ENCODE data around the gene SPTLC3.

Gene SPTLC3

DNA sequence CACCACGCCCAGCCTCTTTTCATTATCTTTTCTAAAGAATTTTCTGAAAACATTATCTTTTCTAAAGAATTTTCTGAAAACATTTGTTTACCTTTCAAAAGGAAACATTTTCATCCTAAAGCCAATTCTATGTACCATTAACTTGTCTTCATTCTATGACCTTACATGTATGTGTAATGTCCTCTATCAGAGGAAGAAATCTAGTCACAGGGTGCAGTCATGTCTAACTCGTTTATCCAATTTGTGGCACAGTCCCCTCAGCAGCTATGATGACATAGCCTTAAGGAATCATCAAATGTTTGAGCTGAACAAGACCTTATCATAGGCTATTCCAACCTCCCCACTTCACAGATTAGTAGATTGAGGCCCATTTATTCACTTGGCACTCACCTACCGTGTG lies 21.5 kb upstream of the SPTLC3 start:
- no peak for DNase-seq

DNA sequence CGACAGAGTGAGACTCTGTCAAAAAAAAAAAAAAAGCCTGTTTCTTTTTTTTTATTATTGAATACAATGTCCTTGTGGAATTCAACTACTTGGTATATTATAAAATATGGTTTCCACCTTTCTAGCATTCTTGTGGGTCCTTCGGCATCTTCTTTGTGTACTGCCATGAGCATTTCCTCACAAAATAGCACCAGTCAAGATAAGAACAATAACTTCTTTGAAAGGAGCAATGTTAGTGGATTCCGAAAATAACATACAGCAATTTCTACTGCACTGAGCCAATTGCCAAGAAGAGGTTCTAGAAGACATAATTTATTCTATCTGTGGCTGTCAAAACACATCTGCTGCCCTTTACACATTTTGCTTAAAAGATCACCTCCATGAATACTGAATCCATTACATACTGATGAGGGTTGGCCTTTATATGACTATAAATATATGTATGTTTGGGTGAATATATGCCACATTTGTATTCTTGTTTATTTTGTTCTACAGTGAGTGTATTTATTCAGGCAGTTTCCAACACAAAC lies 19.1 kb upstream of the SPTLC3 start:
- DNase-seq, result no peak

DNA sequence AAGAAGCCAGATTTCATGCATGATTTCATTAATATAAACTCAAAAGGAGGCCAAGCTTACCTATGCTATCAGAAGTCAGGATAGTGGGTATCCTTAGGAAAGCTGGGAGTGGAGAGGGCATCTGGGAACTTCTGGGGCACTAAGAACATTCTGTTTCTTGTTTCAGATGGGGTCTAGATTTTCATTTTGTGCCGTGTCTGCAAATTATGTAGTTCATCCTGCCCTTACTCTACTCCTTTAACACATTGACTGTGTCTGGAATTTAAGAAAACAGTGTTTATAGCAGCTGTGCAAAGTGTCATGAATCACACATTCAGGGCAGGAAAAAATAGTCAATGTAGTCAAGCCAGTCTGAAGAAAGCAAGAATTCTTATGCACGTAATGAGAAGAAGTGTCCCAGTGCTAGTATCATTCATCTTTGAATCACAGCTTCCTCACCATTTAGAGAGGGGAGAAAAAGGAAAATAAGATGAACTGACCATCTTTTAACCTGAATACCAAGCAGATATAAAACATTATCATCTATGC lies 11.6 kb upstream of the SPTLC3 start:
- no peak for DNase-seq

DNA sequence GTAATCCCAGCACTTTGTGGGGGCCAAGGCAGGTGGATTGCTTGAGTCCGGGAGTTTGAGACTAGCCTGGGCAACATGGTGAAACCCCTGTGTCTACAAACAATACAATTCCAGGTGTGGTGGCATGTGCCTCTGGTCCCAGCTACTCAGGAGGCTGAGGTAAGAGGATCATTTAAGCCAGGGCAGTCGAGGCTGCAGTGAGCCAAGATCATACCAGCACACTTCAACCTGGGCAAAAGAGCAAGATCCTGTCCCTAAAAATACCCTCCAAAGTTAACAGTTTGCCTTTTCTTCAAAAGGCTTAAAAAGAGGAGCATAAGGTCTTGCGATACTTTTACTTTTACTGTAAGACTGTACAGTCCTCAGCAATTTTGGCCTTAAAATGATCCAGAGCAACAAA lies 10.7 kb upstream of the SPTLC3 start:
- no peak for DNase-seq

DNA sequence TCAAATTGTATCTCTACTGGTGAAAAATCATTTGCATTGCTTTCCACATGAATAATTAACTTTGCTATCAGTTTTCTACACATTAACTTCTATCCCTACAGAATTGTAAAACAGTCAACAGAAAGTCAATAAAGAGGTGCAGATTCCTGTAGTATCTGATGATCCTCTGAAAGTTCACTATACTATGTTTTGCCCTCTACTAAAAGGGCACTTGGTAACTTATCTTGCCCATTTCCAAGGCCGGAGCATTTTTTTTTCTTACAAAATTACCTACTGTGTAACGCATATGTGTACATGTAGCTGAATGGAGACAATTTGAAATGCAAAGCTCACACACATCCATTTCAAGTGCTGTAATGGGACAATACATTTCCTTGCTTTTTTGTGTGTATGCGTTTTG lies 9.6 kb upstream of the SPTLC3 start:
- DNase-seq, result no peak

DNA sequence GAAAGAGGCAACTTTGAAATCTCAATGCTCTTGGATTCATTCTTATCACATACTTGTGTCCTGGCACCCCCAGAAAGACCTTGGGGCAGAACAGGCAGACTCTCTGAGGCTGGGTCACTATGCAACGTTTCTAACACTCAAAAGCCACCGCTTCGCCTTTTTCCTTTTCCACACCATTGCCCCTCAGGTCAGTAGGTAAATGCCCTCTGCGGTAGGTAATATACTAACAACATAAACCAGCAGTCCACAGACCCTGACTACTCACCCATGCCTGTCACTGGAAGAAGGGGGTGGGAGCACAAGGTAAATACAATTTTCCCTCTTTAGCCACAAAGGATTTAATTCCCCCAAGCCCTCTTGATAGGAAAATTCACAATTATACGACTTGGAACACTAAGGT lies 6.5 kb upstream of the SPTLC3 start:
- DNase-seq, result no peak

DNA sequence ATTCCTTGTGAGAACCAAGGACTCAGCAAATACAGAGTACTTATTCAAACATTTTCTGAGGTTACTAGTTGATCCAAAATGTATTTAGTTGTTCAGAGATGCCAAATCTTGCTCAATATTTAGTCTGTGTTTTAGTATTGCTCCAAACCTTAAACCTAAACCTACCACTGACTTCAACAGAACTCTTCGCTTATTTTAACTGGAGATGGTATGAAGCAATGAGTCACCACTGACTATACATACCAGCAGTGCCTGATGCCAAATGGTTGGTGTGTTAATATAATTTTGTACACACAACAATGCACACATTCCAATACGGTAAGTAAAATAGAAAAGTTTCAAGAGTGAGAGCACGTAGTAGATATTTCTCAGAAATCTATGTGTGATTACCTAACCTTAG lies 1.9 kb upstream of the SPTLC3 start:
- DNase-seq, result no peak

DNA sequence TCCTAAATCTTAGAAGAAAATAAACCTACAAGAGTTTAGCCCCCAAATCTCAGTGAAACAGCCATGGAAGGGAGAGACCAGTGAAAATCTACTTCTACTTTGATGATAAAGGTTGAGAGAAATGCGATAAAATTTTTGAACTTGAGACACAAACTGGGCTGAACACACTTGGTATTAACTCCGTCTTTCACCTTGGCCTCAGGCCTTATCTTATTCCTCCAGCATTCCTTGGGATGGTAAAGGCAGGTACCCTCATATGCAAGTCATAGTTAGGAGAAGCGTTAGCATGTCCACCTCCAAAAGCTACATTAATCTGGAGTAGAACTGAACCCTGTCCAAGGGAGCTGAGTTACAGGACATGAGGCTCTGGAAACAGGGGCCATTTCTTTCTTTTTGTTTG lies 1.2 kb upstream of the SPTLC3 start:
- no peak for DNase-seq

DNA sequence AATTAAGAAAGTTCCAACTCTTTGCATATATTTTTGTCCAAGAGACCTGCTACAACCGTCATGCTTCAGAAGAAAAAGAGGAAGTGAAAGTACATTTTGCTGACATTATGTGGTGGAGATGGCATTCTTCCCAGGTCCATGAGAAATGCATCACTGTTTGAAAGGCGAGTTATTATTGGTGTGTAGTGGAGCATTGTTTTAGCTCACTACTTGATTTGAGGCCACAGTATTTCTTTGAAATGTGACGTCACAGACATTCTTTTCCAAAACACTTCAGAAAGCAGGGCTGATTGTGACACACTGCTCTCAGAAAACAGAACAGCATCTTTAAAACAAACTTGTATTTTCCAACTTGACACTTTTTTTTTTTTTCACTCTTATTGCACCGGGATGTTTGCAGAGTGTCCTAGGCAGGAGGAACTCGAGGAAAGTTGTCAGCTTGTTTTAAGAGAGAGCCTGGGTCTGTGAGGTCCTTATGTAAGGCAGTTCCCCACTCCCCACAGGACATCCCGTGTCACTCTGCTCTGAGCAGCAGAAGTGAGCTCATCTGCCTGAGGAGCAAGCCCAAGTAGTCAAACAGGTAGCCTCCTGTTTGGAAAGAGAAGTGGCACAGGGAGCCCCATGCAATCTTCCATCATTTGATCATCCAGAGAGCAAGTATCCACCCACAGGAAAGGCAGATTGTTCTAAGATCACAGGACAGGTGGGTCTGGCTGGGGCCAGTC lies 1.1 kb downstream of the SPTLC3 start:
- DNase-seq, result no peak

DNA sequence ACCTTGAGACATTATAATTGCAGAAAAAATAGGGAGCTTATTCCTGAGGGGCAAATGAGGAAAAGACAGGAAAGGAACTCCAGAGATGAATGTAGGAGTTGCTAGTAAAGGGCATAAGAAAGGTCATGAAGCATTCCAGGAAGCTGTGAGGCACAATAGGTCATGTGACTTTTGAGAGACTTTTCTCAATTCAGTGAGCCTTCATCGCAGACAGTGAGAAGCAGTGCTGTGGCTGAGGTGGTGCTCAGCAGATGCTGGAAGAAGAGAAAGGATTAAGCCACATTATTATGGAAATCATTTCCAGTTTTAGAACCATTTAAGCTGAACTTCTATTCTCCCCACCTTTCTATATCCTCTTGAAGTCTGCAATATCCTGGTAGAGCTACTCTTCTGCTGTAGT lies 4.1 kb downstream of the SPTLC3 start:
- DNase-seq, result no peak

DNA sequence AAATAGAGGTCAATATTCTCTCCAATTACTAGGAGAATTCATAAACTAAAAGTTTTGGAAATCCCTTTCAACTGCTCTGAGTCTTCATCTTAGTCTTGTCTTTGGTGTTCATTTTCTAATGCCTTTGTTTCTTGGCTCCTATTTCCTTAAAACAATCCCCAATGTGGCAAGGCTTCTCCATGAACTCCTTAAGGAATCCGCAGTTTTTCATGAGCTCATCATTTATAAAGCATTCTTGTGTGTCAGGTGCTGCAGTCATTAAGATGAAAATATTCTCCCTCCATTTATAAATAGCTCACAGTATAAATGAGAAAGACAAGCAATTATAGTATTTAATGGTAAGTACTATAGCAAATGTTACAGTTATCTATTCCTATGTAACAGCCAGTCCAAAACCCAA lies 4.6 kb downstream of the SPTLC3 start:
- no peak for DNase-seq

DNA sequence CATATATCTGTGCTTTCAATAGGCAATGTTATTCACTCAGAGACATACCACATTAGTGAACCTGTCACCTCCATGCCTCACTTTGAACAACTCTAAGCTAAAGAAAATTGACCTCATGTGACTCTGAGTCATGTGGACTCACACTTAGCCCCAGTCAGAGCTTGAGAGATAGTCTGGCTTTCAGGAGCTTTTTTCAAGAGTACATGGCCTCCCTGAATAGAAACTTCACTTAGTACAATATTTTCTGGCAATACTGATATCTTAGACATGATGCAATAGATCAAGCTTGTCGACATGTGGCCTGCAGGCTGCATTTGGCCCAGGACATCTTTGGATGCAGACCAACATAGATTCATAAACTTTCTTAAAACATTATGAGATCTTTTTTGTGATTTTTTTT lies 8.5 kb downstream of the SPTLC3 start:
- DNase-seq, result no peak

DNA sequence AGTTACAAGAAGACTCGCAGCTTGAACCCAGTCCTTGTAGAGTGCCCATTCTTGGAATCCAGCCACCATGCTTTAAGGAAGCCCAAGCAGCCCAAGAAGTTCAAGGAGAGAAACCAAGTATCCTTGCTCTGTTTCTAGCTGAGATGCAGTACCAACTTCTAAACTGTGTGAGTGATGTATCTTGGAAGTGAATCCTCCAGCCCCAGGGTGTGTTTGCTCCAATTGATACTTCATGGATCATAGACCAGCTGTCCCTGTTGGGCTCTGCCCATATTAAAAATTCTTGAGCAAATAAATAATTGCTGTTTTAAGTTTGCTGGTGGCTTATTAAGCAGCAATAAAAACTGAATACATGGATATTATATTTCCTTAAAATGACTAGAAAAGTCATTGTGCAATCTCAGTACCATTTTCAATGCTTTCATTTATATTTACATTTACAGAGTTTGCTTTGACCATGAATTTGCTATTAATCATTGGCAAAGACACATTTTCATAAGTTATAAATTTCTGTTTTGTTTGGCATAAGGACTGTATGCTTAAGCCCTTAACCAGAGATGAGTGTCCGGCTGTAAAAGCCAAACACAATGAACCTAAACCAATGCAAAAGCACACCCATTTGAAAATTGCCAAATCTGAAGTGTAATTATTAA lies 9.2 kb downstream of the SPTLC3 start:
- no peak for DNase-seq

DNA sequence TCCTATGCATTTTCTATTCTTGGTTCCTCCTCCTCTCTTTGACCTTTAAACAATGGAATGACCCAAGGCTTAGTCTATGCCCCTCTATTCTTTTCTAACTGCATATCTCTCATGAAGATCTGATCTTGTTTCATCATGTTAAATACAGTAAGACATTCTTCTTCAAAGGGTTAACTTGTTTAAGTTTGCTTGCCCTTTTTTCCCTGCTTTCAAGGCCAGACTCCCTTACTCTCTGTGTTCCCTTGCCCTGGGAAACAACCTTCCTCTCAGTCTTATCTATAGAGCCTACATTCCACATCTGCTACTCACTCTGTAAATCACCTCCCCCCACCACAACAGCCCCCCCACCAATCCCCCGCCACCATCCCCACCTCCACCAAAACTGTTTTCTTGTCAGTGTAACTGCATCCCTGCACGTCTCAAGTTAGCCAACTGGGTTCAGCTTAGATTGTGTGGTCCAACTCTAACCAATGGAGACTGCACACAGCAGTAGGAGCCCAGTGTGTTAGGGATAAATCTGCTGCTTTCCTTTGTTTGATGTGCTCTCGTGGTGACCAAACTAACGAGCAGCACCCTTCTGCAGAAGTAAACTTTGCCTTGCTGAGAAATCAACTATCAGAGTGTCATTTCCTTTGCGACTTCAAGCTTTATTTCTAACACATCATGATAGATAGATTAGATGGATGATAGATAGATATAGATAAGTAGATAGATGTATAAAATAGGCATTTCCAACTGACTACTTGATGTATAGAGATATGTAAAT lies 12.6 kb downstream of the SPTLC3 start:
- no peak for DNase-seq

DNA sequence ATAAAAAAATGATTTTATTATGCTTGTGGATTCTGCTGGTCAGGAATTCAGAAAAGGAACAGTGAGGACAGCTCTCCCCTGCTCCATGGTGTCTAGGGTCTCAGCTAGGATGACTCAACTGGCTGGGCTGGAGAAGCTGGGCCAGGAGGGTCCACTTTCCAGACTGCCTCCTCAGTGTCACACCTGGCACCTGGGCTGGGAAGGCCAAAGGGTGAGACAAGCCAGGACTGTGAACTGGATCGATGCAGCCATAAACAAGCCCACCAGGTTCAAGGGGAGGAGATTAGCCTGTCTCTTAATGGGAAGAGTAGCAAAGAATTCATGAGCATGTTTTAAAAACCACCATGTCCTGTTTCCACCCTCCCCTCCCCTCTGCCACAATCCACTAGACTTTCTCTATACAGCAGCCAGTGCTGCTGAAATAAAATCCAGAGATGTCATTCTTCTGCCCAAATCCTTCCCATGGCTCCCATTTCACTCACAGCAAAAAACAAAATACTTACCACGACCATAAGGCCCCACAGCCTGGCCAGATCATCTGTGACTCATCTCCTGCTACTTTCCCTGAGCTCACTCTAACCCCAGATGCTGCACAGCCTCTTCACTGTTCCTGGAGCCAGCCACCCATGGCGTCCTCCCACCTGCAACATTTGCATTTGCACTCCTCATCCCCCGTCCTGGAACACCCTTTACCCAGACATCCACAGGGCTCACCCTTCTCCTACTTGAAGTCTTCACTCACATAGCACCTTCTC lies 13.8 kb downstream of the SPTLC3 start:
- no peak for DNase-seq

DNA sequence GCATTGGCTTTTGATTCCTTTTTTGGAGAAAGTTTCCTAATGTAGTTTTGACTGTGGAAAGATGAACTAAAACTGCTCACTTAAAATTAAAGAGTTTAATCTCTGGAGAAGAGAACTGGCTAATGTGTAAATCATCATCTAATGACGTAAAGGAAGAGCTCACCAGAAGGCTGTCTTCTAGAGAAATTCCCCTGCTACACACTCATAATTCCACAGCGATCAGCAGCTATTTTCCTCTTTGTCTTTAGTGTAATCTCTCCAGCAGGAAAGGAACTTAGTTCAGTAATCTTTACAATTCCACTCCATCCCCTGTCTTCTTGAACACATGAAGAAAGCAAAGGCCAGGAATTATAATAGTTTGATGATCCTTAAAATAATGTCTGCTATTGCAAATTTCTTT lies 15.8 kb downstream of the SPTLC3 start:
- DNase-seq, result no peak

DNA sequence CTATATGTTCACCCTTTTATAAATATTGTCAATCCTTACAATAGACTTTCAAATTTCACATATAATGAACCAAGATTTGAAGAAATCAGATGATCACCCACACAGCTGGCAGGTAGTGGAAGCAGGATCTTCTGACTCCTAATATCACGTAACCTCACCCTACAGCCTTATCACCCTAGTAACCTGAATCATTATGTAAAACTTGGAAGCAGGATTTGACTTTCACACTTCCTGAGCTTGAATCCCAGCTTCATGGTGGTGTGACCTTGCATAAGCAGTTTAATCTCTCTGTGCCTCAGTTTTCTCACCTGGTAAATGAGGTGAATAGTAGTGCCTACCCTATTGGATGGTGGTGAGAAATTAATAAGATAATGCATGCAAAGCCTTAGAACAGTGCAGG lies 16.4 kb downstream of the SPTLC3 start:
- DNase-seq, result no peak

DNA sequence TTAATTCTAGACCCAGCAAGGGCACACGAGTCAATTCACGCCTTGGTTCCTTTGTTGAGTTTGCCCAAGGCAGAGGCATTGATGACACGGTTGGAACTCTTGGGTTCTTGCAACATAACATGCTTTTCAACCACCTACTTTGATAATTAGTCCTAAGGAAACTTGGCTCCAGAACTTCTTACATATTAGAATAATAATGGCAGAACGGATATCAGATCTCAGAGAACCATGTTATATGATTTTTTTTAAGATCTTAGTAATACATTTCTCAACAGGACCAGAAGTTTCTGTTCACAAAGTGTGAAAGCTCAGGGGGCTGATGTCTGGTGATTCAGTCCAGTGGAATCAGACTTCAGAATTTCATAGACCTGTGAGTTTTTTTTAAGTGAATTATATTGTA lies 19.2 kb downstream of the SPTLC3 start:
- DNase-seq, result no peak

DNA sequence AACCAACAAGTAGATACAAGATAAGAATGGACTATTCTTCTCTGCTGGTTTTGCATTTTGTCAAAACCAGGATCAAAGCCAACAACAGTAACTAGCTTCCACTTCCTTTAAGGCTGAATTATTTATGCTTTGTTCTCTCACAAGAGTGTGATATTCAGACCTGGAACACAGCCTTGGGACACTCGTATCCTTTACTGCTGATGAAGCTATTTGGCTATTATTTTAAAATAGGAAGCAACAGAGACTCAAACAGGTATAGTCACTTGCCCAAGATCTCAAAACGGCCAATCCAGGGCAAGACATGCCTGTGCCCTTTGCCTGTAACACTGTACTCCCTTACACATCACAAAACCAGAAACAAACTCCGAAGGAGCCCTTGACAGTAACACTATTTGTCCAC lies 19.9 kb downstream of the SPTLC3 start:
- DNase-seq, result no peak

DNA sequence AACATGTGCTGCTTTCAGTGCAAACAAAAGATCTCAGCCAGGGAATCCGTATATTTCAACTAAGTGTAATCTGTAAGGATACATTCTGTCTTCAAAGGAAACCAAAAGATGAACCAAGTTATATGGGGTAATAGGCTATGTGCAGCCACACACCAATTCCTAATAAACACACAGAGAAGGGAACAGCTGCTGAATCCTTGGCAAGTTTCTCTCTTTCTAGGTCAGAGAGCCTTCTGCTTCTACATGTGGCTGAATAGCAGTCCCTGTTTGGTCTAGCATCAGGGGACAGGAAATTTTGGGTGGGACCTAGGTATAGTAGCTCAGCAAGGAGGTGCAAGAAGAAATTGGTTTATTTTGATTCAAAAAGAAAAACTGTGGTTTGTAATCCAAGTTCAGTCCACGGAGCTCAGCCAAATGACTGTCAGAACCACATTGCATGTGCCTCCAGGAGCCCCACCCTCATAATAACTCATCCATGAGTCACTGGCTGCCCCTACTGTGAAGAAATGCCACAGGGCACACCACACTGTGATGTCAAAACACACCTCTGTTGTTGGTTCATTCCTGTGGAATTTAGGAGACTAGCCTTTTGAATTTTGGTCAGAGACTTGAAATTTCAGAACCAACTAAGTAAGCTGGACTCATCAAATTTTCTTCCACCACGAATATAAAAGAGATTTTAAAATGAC lies 21.1 kb downstream of the SPTLC3 start:
- no peak for DNase-seq

DNA sequence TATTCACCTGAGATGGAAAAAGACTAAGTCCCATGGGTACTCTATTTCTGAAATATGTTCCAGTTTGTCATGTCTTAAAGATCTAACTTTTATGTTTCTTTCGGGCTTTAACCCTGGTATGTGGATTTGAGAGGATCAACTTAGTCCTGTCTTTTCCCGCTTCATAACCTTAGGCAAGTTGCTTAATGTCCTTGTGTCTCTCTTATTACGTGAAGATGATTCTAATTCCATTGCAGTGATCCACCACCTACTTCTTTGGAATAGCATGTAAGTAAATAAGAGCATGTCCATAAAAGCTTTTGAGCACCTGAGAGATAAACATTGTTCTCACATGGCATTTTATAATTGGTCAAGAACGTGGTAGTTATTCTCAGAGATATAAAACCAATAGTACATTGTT lies 23.0 kb downstream of the SPTLC3 start:
- no peak for DNase-seq

DNA sequence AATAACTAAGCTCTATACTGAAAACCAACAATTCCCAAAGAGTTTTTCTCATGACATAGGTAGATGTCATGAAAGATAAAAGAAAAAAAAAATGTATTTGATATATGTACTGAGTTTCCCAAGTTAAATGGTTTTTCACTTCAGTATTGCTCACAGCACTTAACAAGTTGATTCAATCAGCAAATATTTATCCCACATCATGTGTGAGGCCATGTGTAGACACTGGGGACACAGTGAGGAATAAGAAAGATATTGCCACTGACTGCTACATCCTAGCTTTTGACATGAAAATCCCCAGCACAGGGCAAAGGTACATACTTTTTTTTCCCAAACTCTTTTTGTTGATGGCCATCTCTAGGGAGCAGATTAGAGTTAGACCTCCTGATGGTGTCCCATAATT lies 25.3 kb downstream of the SPTLC3 start:
- no peak for DNase-seq

All from activated CD4-positive, CD25-positive, alpha-beta regulatory T cell (primary cell).